ENCODE measurements around the gene ACBD4.
A peak's percentile ranks its signal among the peaks of the same experiment; 100 is the strongest.

ACBD4 gene

GRCh38 chr17:45161288-45162024 is 26.0 kb downstream of the ACBD4 start, which contains the start of gene HEXIM2:
TSS of gene HEXIM2 (plus strand) at chr17:45161875. CDS start at chr17:45162794, 919 bp downstream.
- DNase-seq = peak; percentile 99

- no peak for DNase-seq
These were observed 26.7 kb downstream of the ACBD4 start for GRCh38 chr17:45162025-45162687.

- DNase-seq = no peak
These were observed 29.3 kb downstream of the ACBD4 start for GRCh38 chr17:45164734-45165269.

- no peak for DNase-seq
These were observed 33.7 kb downstream of the ACBD4 start for GRCh38 chr17:45168991-45169752.

- DNase-seq = no peak
These were observed 34.9 kb downstream of the ACBD4 start for GRCh38 chr17:45170280-45170930.

- DNase-seq = no peak
These were observed 35.4 kb downstream of the ACBD4 start for GRCh38 chr17:45170931-45171337.

- peak; percentile 82 for DNase-seq
These were observed 36.1 kb downstream of the ACBD4 start for GRCh38 chr17:45171338-45172231.

- no peak for DNase-seq
These were observed 36.7 kb downstream of the ACBD4 start for GRCh38 chr17:45172232-45172540.

GRCh38 chr17:45172541-45173286 is 37.2 kb downstream of the ACBD4 start:
- peak; percentile 71 for DNase-seq

GRCh38 chr17:45175759-45176115 is 40.2 kb downstream of the ACBD4 start:
- DNase-seq = no peak

- DNase-seq = no peak
These were observed 42.1 kb downstream of the ACBD4 start for GRCh38 chr17:45177563-45177962.

GRCh38 chr17:45184144-45184543 is 48.7 kb downstream of the ACBD4 start:
- no peak for DNase-seq

GRCh38 chr17:45186801-45187354 is 51.4 kb downstream of the ACBD4 start:
- no peak for DNase-seq

- no peak for DNase-seq
These were observed 53.5 kb downstream of the ACBD4 start for GRCh38 chr17:45189009-45189408.

- no peak for DNase-seq
These were observed 55.2 kb downstream of the ACBD4 start for GRCh38 chr17:45190503-45191255.

Measured in NCI-H510A (cell line).